Stimulated activated CD8-positive, alpha-beta memory T cell treated with anti-CD3 and anti-CD28 coated beads, Interleukin-15, amount 100 ng/mL, for 4 hours (primary cell): ENCODE data around the gene RUBCNL.
"Not testable (repeated sequence)": the region's sequence is repeated elsewhere in the genome, so short reads cannot be mapped to it uniquely, and the experiment has no call there.

Experiments used
- DNase-seq, 2 donors: peaks; one replicate each; pipeline ENCODE4 v3.0.0-alpha.2; 2020; ENCODE audit warnings: low read depth in 2 of 2

RUBCNL gene

GRCh38 chr13:46373623-46374022, 13.4 kb downstream of the RUBCNL start:
- DNase-seq = no peak

GRCh38 chr13:46372938-46373337, 14.1 kb downstream of the RUBCNL start:
- not testable (repeated sequence) for DNase-seq

GRCh38 chr13:46372071-46372470, 15.0 kb downstream of the RUBCNL start:
- no peak for DNase-seq

- DNase-seq = no peak
Observed at GRCh38 chr13:46369506-46370277, 17.4 kb downstream of the RUBCNL start.

GRCh38 chr13:46367617-46368327, 19.3 kb downstream of the RUBCNL start:
- DNase-seq = no peak

GRCh38 chr13:46361276-46361934, 25.6 kb downstream of the RUBCNL start:
- no peak for DNase-seq

GRCh38 chr13:46360604-46361003, 26.4 kb downstream of the RUBCNL start:
- no peak for DNase-seq

GRCh38 chr13:46359714-46360113, 27.3 kb downstream of the RUBCNL start:
- DNase-seq = no peak

GRCh38 chr13:46355901-46356590, 31.0 kb downstream of the RUBCNL start:
- DNase-seq = no peak

GRCh38 chr13:46355088-46355468, 32.0 kb downstream of the RUBCNL start:
- no peak for DNase-seq

- no peak for DNase-seq
Observed at GRCh38 chr13:46354156-46355087, 32.6 kb downstream of the RUBCNL start.

- DNase-seq = no peak
Observed at GRCh38 chr13:46352805-46353204, 34.2 kb downstream of the RUBCNL start.

- DNase-seq = no peak
Observed at GRCh38 chr13:46350003-46350402, 37.0 kb downstream of the RUBCNL start.

- DNase-seq = no peak
Observed at GRCh38 chr13:46348961-46349360, 38.1 kb downstream of the RUBCNL start.

- DNase-seq = no peak
Observed at GRCh38 chr13:46347277-46347676, 39.8 kb downstream of the RUBCNL start.

GRCh38 chr13:46345866-46346265, 41.2 kb downstream of the RUBCNL start:
- no peak for DNase-seq

- DNase-seq = no peak
Observed at GRCh38 chr13:46345398-46345797, 41.7 kb downstream of the RUBCNL start.

- no peak for DNase-seq
Observed at GRCh38 chr13:46343279-46343994, 43.6 kb downstream of the RUBCNL start.

- DNase-seq = no peak
Observed at GRCh38 chr13:46342538-46342937, 44.5 kb downstream of the RUBCNL start.

GRCh38 chr13:46341112-46341711, 45.8 kb downstream of the RUBCNL start:
- DNase-seq = no peak
